Right atrium auricular region (tissue), 2 donors: ENCODE results near the gene PROSER2. TPM values are rescaled to one million over a fixed set of nuclear protein-coding genes. Genes with fewer than 3 reads are reported as not detected.

ENCODE experiments used
- DNase-seq: peaks from one replicate; pipeline ENCODE4 v3.0.0-alpha.2; 2019; ENCODE audit warnings: low spot score
- H3K27ac ChIP-seq, 2 donors: fragments of 200-600 bp; sonication (generic); 1 replicate in 1 of 2; 2 replicates in 1 of 2; pipeline ENCODE4 v1.5.1; 2016 to 2019
- H3K27me3 ChIP-seq, 2 donors: fragments of 200-600 bp; sonication (generic); one replicate each; pipeline versions ENCODE4 v1.5.1 to v1.6.0; 2017 to 2019
- H3K36me3 ChIP-seq: fragments of 200-600 bp; sonication (generic); one replicate; pipeline ENCODE4 v1.5.1; 2016
- H3K4me1 ChIP-seq, 2 donors: fragments of 200-600 bp; sonication (generic); one replicate each; pipeline versions ENCODE4 v1.5.1 to v1.6.0; 2017 to 2019
- H3K4me3 ChIP-seq, 2 donors: fragments of 200-600 bp; sonication (generic); 1 replicate in 1 of 2; 2 replicates in 1 of 2; pipeline ENCODE4 v1.5.1; 2017 to 2019; ENCODE audit warnings: mild to moderate bottlenecking in 1 of 2, moderate library complexity in 1 of 2
- H3K9me3 ChIP-seq, 2 donors: fragments of 200-600 bp; sonication (generic); one replicate each; pipeline ENCODE4 v1.5.1; 2019
- total RNA-seq, 2 donors: library from RNA; depleted of rRNA; stranded (reverse); fragments of >200 nt; gene quantifications; one replicate each; pipeline ENCODE4 v1.1.0, GENCODE V29; 2016
- TF ChIP-seq, protein P1 (sequence below), 2 donors: fragments of 200-600 bp; sonication (generic); IDR thresholded peaks; one replicate each; pipeline ENCODE4 v1.5.1; 2019; ENCODE audit warnings: antibody characterized with exemption in 2 of 2

Gene PROSER2
- total RNA-seq, 2 donors from 2014 or later = 1.3 to 3.1 TPM

DNA sequence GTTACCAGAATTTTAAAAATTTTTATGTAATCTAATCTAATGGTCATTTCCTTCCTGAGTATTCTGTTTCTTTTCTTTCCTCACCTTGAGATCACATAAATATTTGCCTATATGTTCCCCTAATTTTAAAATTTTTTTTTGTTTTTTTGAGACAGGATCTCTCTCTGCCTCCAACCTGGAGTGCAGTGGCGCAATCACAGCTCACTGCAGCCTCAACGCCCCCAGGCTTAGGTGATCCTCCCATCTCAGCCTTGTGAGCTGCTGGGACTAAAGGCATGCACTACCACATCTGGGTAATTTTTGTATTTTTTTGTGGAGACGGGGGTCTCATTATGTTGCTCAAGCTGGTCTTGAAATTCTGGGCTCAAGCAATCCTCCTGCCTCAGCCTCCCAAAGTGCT lies 4.1 kb upstream of the PROSER2 start:
- peaks cover 0 to 3% of the 10 kb centered on the region in 2 donors for H3K4me1 ChIP-seq
- H3K9me3 ChIP-seq = no peaks in the 10 kb centered on the region
- no peaks in the 10 kb centered on the region for H3K36me3 ChIP-seq
- no peak overlapping the region for H3K27ac ChIP-seq
- no peak for DNase-seq
- TF ChIP-seq, protein P1, sequence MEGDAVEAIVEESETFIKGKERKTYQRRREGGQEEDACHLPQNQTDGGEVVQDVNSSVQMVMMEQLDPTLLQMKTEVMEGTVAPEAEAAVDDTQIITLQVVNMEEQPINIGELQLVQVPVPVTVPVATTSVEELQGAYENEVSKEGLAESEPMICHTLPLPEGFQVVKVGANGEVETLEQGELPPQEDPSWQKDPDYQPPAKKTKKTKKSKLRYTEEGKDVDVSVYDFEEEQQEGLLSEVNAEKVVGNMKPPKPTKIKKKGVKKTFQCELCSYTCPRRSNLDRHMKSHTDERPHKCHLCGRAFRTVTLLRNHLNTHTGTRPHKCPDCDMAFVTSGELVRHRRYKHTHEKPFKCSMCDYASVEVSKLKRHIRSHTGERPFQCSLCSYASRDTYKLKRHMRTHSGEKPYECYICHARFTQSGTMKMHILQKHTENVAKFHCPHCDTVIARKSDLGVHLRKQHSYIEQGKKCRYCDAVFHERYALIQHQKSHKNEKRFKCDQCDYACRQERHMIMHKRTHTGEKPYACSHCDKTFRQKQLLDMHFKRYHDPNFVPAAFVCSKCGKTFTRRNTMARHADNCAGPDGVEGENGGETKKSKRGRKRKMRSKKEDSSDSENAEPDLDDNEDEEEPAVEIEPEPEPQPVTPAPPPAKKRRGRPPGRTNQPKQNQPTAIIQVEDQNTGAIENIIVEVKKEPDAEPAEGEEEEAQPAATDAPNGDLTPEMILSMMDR (IDR thresholded peaks at IDR 0.05) = no peak
- no peak overlapping the region for H3K4me3 ChIP-seq
- no peaks in the 10 kb centered on the region for H3K27me3 ChIP-seq

DNA sequence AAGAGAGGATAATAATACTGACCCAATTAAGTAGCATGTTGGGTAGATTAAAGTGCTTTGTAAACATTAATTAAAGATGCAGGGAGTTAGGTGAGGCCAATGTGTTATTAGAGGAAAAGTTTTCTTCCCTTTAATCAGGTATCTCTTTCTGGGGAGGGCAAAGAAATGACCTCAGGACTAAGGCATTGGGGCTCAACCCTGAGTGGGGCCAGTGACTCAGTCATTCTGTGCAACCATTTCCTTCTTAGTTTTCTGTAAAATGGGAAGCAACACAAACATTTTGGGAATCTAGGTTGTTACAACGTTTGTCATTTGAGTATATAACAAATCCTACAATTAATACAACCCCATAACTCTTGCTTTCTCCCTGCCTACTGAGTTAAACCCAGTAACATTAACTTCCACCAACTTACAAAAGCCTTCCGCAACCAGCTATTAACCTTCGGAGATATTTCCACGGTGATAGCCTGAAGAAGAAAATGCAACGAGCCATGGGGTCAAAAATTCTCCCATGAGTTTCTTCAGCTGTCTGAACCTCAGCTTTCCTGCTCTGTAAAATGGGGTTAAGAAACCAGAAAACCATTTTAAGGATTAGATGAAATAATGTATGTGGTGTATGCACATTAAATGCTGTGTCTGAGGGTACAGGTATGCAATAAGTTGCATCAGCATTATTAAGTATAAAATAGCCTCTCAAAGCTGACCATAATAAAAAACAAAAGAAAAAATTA lies 965 bp upstream of the PROSER2 start:
- TF ChIP-seq, protein P1 (IDR thresholded peaks at IDR 0.05) = no peak
- Histone ChIP-seq H3K36me3 (no peaks in the 10 kb centered on the region), H3K27ac (no peak overlapping the region), H3K9me3 (no peaks in the 10 kb centered on the region), H3K27me3 (no peaks in the 10 kb centered on the region), H3K4me1 (peaks cover 0 to 3% of the 10 kb centered on the region in 2 donors), H3K4me3 (no peak overlapping the region)
- no peak for DNase-seq

DNA sequence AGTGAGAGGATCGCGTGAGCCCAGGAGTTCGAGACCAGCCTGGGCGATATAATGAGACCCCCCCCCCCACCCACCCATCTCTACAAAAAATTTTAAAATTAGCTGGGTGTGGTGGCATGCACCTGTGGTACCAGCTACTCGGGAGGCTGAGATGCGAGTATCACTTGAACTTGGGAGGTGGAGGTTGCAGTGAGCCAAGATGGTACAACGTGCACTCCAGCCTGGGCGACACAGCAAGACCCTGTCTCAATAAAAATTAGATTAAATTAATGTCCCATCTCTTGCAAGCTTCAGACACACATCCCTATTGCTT lies 391 bp upstream of the PROSER2 start:
- Histone ChIP-seq H3K4me1 (peaks cover 0 to 3% of the 10 kb centered on the region in 2 donors), H3K27me3 (no peaks in the 10 kb centered on the region), H3K27ac (no peak overlapping the region), H3K4me3 (peak overlapping the region; percentile 67 to 90), H3K36me3 (no peaks in the 10 kb centered on the region), H3K9me3 (no peaks in the 10 kb centered on the region)
- TF ChIP-seq, protein P1 (IDR thresholded peaks at IDR 0.05) = no peak
- no peak for DNase-seq

DNA sequence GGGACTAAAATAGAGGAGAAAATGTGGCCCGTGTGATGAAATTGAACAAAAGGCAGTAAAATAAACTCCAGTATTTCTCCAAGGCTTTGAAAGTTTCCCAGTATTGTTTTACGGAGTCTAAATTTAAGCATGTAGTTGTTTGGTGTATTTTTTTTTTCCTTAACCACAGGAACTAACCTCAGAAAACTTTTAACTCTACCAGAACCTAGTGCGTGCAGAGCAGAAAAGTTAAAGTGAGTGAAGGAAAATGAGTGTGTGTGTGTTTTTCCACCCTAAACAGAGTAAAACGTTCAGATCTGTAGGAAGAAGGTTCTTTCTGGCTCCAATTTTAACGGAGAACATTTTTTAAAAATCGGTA lies 812 bp downstream of the PROSER2 start:
- TF ChIP-seq, protein P1 (IDR thresholded peaks at IDR 0.05) = no peak
- H3K27me3 ChIP-seq = no peaks in the 10 kb centered on the region
- peak overlapping the region in 1 of 2 donors; percentile 39 for H3K27ac ChIP-seq
- H3K4me3 ChIP-seq = peak overlapping the region; percentile 67 to 90
- H3K9me3 ChIP-seq = no peaks in the 10 kb centered on the region
- H3K36me3 ChIP-seq = no peaks in the 10 kb centered on the region
- no peak for DNase-seq
- peaks cover 0 to 3% of the 10 kb centered on the region in 2 donors for H3K4me1 ChIP-seq

DNA sequence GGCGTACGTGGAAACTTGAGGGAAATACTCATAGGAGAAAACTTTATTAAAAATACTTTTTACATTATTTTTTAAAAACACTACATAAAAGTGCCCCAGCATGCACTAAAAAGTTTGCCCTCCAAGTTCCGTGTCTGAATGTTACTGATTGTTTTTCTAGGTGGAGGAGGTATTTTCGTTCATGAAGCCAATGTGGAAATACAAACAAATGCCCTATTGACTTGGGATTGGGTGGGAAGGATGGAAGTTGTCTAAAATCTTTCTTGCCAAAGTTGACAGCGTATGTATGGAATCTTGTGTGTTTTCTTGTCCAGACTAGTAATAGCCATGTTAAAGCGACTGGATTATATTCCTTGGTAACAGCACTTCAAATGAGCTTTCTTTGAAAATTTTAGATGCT lies 1.2 kb downstream of the PROSER2 start:
- Histone ChIP-seq H3K4me3 (no peak overlapping the region), H3K27ac (no peak overlapping the region), H3K27me3 (no peaks in the 10 kb centered on the region), H3K9me3 (no peaks in the 10 kb centered on the region), H3K4me1 (peaks cover 0 to 3% of the 10 kb centered on the region in 2 donors), H3K36me3 (no peaks in the 10 kb centered on the region)
- TF ChIP-seq, protein P1 (IDR thresholded peaks at IDR 0.05) = no peak
- DNase-seq = no peak

DNA sequence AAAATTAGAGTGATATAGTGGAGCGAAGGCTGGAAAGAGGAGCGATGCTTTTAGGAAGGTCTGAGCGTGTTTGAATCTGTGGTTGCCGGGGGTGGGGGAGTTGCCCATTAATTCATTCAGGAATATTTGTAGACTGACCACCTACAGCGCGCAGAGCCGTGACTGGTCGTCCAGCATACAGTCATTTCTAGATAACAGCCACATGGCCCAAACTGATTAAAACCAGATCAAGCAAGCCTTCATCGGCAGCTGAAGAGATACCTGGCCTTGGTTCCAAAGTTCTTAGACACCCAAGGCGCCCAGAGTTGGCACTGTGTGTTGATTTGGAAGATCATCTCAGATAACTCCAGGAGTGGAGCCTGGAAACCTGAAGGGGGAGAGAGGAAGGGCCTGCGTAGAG lies 1.7 kb downstream of the PROSER2 start:
- TF ChIP-seq, protein P1 (IDR thresholded peaks at IDR 0.05) = no peak
- Histone ChIP-seq H3K27me3 (no peaks in the 10 kb centered on the region), H3K36me3 (no peaks in the 10 kb centered on the region), H3K27ac (no peak overlapping the region), H3K4me1 (peaks cover 0 to 3% of the 10 kb centered on the region in 2 donors), H3K9me3 (no peaks in the 10 kb centered on the region), H3K4me3 (no peak overlapping the region)
- no peak for DNase-seq
